Bone marrow (tissue), 2 donors: ENCODE measurements around the gene TSSC4.
A peak's percentile ranks its signal among the peaks of the same experiment; 100 is the strongest.

ENCODE experiments used
- DNase-seq, 2 donors: peaks; one replicate each; lab custom pipeline; 2025; lab: John Stamatoyannopoulos, UW

TSSC4 gene

DNA sequence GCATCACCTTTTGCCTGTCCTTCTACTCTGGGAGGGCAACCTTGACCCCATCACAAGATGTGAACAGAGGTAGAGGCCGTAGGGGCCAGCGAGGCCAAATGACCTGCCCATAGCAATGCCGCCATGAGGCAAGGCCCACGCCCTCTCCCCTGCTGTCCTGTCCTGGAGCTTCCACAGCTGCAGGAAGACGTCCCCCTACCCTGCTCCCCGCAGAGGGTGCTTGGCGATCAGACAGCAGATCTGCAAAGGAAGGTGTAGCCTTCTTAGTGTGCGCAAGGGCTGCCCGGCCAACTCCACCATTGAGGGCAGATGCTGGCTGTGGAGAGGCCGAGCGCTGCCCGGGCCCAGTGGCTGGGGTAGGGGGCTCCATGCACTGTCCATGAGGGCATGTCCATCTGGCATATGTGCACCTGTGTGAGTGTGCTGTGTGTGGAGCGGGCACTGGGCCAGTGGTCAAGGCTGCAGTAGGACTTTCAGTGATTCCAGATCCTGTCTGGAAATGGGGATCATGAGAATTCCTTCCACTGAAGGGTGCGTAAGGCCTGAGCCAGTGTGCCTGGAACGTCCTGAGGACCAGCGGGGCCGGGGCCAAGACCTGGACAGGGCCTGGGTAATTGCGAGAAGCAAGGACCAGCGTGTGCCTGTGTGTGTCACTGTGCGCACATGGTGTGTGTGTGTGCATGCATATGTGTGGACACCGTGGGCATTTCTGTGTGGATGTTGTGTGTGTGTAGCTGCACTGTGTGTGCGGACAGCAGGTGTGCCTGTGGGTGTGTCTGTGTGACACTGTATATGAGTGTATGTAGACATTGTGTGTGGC, 32.8 kb downstream of the TSSC4 start:
- no peak for DNase-seq

DNA sequence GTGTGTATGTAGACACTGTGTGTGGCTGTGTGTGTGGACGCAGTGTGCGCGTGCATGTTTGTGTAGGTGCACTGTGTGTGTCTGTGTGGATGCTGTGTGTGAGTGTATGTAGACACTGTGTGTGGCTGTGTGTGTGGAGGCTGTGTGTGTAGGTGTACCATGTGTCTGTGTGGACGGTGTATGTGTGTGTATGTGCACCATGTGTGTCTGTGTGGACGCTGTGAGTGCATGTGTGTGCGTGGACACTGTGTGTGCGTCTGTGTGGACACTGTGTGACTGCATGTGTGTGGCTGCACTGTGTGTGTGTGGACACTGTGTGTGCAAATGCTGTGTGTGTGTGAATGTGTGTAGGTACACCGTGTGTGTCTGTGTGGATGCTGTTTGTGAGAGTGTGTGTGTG, 33.5 kb downstream of the TSSC4 start:
- no peak for DNase-seq

DNA sequence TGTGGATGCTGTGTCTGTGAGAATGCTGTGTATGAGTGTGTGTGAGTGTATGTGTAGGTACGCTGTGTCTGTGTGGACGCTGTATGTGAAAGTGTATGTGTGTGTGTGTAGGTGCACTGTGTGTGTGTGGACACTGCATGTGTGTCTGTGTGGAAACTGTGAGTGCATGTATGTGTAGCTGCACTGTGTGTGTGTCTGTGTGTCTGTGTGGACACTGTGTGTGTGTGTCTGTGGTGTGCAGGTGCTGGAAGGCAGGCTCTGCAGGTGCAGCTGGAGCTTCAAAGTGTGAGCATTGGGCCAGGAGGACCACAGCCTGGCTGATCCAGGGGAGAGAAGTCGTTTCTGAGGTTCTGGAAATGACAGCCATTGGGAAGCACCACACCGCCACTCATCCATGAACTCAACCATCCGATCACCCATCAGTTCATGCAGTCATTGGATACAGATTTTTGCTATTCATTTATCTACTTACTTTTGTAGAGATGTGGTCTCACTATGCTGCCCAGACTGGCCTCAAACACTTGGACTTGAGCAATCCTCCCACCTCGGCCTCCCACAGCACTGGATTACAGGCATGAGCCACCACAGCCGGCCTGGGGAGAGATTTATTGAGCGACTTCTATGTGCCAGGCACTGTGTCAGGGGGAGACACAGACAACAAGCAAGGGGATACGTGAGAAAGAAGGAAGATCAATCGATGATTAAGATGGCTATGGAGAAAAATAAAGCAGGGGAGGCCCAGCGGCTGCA, 34.1 kb downstream of the TSSC4 start:
- no peak for DNase-seq

DNA sequence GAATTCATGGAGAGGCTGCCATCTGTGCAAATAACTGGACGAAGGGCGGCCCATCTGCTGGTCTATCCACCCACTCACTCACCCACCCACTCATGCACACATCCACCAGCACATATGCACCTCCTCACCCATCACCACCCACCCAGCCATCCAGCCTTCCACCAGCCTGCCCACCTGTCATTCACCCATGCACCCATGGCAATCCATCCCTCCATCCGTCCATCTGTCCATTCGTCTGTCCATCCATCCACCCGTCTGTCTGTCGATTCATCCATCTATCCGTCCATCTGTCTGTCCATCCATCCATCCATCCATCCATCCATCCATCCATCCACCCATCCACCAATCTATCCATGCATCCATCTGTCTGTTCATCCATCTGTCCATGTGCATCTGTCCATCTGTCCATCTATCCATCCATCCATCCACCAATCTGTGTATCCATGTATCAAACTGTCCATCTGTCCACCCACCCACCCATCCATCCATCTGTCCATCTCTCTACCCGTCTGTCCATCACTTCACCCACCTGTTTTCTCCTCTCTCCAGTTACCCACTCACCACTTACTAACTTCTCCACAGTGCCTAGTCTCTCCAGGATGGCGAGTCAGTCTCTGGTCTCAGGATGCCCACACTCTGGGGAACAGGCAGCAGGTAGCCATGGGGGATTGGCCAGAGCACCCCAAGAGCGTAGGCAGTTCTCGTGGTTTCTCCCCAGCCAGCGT, 34.9 kb downstream of the TSSC4 start:
- DNase-seq = no peak

- no peak for DNase-seq
Observed at GRCh38 chr11:2436013-2436520, 35.5 kb downstream of the TSSC4 start.

- DNase-seq = no peak
Observed at GRCh38 chr11:2436521-2437031, 36.0 kb downstream of the TSSC4 start.

DNA sequence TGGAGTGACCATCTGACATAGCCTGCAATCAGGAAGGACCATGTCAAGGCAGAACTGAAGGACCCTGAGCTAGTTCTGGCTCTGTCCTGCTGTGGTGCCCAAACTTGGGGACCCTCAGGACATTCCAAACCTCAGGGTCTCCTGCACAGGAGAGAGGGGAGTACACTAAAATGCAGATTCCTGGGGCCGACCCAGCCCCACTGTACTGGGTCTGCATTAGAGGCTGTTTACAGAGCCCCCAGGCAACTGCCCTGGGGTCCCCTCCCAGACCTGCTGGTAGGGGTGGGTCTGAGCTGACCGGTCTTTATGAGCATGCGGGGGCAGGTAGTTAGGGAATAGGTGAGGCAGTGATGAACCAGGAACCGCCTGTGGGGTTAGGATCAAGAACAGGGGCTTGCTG, 37.0 kb downstream of the TSSC4 start:
- DNase-seq = no peak

- DNase-seq = no peak
Observed at GRCh38 chr11:2439820-2440219, 39.3 kb downstream of the TSSC4 start.

- DNase-seq = no peak
Observed at GRCh38 chr11:2440646-2441045, 40.1 kb downstream of the TSSC4 start.

- DNase-seq = no peak
Observed at GRCh38 chr11:2441171-2441570, 40.6 kb downstream of the TSSC4 start.

GRCh38 chr11:2442589-2442988, 42.0 kb downstream of the TSSC4 start:
- no peak for DNase-seq

GRCh38 chr11:2443406-2443805, 42.9 kb downstream of the TSSC4 start:
- DNase-seq = no peak

GRCh38 chr11:2443881-2444820, 43.6 kb downstream of the TSSC4 start, which contains the start of gene TRPM5:
TRPM5 (minus strand) TSS chr11:2444514; CDS start chr11:2423036, 21,478 bp downstream.
- DNase-seq = no peak

DNA sequence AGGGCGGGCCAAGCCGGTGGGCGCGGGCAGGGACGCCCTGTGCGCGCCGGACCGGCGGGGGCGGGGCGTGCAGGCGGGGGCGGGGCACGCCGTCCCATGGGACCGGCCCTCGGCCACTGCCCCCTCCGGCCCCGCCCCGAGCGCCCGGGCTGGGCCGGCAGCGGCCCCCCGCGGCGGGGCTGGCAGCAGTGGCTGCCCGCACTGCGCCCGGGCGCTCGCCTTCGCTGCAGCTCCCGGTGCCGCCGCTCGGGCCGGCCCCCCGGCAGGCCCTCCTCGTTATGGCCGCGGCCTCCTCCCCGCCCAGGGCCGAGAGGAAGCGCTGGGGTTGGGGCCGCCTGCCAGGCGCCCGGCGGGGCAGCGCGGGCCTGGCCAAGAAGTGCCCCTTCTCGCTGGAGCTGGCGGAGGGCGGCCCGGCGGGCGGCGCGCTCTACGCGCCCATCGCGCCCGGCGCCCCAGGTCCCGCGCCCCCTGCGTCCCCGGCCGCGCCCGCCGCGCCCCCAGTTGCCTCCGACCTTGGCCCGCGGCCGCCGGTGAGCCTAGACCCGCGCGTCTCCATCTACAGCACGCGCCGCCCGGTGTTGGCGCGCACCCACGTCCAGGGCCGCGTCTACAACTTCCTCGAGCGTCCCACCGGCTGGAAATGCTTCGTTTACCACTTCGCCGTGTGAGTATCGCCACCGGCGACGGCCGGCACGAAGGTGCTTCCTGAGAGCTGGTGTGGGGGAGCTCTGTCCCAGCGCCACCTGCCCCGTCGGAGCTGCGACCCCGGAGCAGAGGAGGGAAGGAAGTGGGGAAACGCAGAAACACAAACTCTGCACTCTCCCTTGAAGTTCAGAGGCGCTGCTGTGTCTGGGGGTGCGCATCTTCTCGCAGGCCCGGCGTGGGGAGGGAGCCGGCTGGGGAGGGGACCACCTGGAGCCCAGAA, 44.5 kb downstream of the TSSC4 start, which contains the start of gene KCNQ1:
Gene KCNQ1, plus strand, starts transcription at position 188 of the 925 bp plus-strand sequence. Its CDS starts 91 bp downstream, at position 279.
- peak in 1 of 2 donors; percentile 40 for DNase-seq

- DNase-seq = no peak
Observed at GRCh38 chr11:2445746-2446551, 45.4 kb downstream of the TSSC4 start.

- peak in 1 of 2 donors; percentile 19 for DNase-seq
Observed at GRCh38 chr11:2446590-2447252, 46.2 kb downstream of the TSSC4 start.

GRCh38 chr11:2447253-2447950, 46.9 kb downstream of the TSSC4 start:
- DNase-seq = no peak
